Measurements from ENCODE around the gene PM20D2. TPM values are rescaled to one million over a fixed set of nuclear protein-coding genes. Genes with fewer than 3 reads are reported as not detected.

PM20D2 gene
- total and polyA plus RNA-seq, 2 of the 8 experiments (the other 6 are each of a cell fraction or from before 2014, with no cell fraction given), result 2.7 to 7.6 TPM

DNA sequence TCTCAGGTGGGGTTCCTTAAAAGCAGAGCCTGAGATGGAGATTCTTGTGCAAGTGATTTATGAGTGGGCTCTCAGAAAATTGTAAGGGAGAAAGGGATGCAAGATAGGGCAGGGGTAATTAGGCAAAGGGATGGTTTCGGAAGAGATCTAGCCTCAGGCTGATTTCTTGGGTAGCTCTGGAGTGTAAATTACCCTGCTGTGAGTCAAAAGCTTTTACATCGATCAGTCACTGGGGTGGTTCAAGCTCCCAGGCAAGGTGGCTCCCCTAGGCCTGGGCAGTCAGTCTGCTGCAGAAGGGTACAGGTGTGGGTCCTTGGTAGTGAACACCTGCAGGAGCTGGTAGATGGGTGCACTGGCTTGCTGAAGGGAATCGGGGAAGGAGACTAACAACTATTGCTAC lies 11.1 kb upstream of the PM20D2 start:
- Histone ChIP-seq H3K9ac (replicated peaks in 1 of 4; ENCODE audit: extremely low read depth in 1 of 4, low read depth in 3 of 4, low read length in 3 of 4) (no peak overlapping the region), H2AFZ (ENCODE audit: low read length) (no peak overlapping the region), H3K4me2 (ENCODE audit: insufficient read depth in 1 of 2, low read depth in 2 of 2, low read length in 2 of 2) (no peak overlapping the region), H3K9me3 (ENCODE audit: insufficient read depth in 2 of 2, low read depth in 1 of 2, low read length in 1 of 2) (no peaks in the 10 kb centered on the region), H3K27ac (ENCODE audit: low read depth, low read length) (no peak overlapping the region), H3K36me3 (ENCODE audit: control insufficient read depth in 2 of 4, insufficient read depth in 4 of 4, low read length in 3 of 4) (no peaks in the 10 kb centered on the region), H3K14ac (ENCODE audit: insufficient read length) (no peak overlapping the region), H3K4ac (replicated peaks; ENCODE audit: insufficient read length, low read depth, low read length) (no peak overlapping the region), H3K79me1 (ENCODE audit: low read depth, low read length) (no peaks in the 10 kb centered on the region), H4K91ac (replicated peaks; ENCODE audit: insufficient read length, low read length) (no peak overlapping the region), H2AK5ac (ENCODE audit: low read depth, low read length) (no peak overlapping the region), H4K8ac (ENCODE audit: extremely low read depth, insufficient read depth, low read length) (no peak overlapping the region), H3K56ac (replicated peaks; ENCODE audit: insufficient read length, low read depth, low read length) (no peak overlapping the region), H3K18ac (ENCODE audit: extremely low read depth, low read length) (no peak overlapping the region), H3K23me2 (ENCODE audit: low read depth, low read length) (no peaks in the 10 kb centered on the region), H2BK120ac (replicated peaks; ENCODE audit: low read depth, low read length) (no peak overlapping the region), H4K20me1 (replicated peaks in 1 of 2; ENCODE audit: control insufficient read depth in 1 of 2, insufficient read depth in 2 of 2, low read length in 2 of 2) (no peaks in the 10 kb centered on the region), H3K4me3 (ENCODE audit: extremely low read depth in 1 of 4, insufficient read depth in 2 of 4, low read depth in 3 of 4, low read length in 4 of 4) (no peak overlapping the region), H2BK12ac (ENCODE audit: low read depth, low read length) (no peak overlapping the region), H4K5ac (ENCODE audit: insufficient read length, low read depth, low read length) (no peak overlapping the region), H2BK5ac (ENCODE audit: low read depth, low read length) (no peak overlapping the region), H3K79me2 (ENCODE audit: control insufficient read depth in 1 of 2, insufficient read depth in 2 of 2, low read length in 2 of 2) (no peaks in the 10 kb centered on the region), H2BK20ac (ENCODE audit: low read length) (no peak overlapping the region), H3K27me3 (replicated peaks in 1 of 4; ENCODE audit: control insufficient read depth in 3 of 4, extremely low read depth in 1 of 4, insufficient read depth in 3 of 4, low read length in 3 of 4) (peaks cover 3 to 27% (median 15%) of the 10 kb centered on the region in 4 experiments; a peak in 6 of 7 replicates), H3K23ac (ENCODE audit: insufficient read length) (no peak overlapping the region), H2BK15ac (ENCODE audit: low read length) (no peak overlapping the region), H3K4me1 (replicated peaks in 1 of 4; ENCODE audit: control insufficient read depth in 3 of 4, insufficient read depth in 4 of 4, low read length in 3 of 4) (peaks cover 0 to 3% (median 0%) of the 10 kb centered on the region in 4 experiments; a peak in 1 of 7 replicates)
- DNase-seq (ENCODE audit: low read depth in 1 of 2, low spot score in 2 of 2), result no peak
- 88% methylated on average over 3 of the region's 3 CpGs; no CpG with 5 or more reads in 1 of the 2 experiments for WGBS, 2 experiments (ENCODE audit: extremely low coverage in 1 of 2, insufficient coverage in 1 of 2, insufficient read length in 1 of 2, insufficient replicate concordance in 2 of 2, low coverage in 1 of 2, low lambda C conversion rate in 2 of 2, missing lambda C conversion rate in 1 of 2)
- TF ChIP-seq SRF (IDR thresholded peaks at IDR 0.05; ENCODE audit: low read depth, low read length), result no peak
- no peak for TF ChIP-seq TCF12 (IDR thresholded peaks at IDR 0.05; ENCODE audit: low read depth, low read length)
- no peak for TF ChIP-seq RNF2 (IDR thresholded peaks at IDR 0.05; ENCODE audit: borderline replicate concordance, low read depth, low read length, missing control alignments, poor library complexity, severe bottlenecking)
- TF ChIP-seq, protein P1, sequence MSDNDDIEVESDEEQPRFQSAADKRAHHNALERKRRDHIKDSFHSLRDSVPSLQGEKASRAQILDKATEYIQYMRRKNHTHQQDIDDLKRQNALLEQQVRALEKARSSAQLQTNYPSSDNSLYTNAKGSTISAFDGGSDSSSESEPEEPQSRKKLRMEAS (IDR thresholded peaks at IDR 0.05), result no peak
- no peak for TF ChIP-seq KDM1A (IDR thresholded peaks at IDR 0.05; ENCODE audit: borderline replicate concordance, low read length)
- no peak for TF ChIP-seq RFX5 (IDR thresholded peaks at IDR 0.05; ENCODE audit: borderline replicate concordance, low read depth, low read length)
- no peak for TF ChIP-seq GTF2F1 (IDR thresholded peaks at IDR 0.05; ENCODE audit: borderline replicate concordance, low read depth, low read length)
- TF ChIP-seq CBX5 (IDR thresholded peaks at IDR 0.05; ENCODE audit: low read depth, low read length), result no peak
- TF ChIP-seq SIX5 (IDR thresholded peaks at IDR 0.05; ENCODE audit: low read depth, low read length), result no peak
- no peak for TF ChIP-seq YY1 (IDR thresholded peaks at IDR 0.05; ENCODE audit: low read depth, low read length)
- no peak for TF ChIP-seq BACH1 (IDR thresholded peaks at IDR 0.05; ENCODE audit: low read length)
- no peak for TF ChIP-seq TBP (IDR thresholded peaks at IDR 0.05; ENCODE audit: low read depth, low read length)
- TF ChIP-seq NRF1 (IDR thresholded peaks at IDR 0.05; ENCODE audit: low read depth, low read length), result no peak
- TF ChIP-seq SP2 (IDR thresholded peaks at IDR 0.05; ENCODE audit: low read length), result no peak
- FAIRE-seq, result no peak
- POLR2A ChIA-PET (ENCODE audit: partially characterized antibody), result no interaction called here
- CTCF ChIA-PET (ENCODE audit: partially characterized antibody), result interaction anchor here (0.6 to 2.3 kb wide), 5 partner anchors 12 to 233 kb away, joined by 3 to 12 read pairs (median 4); no protein-coding TSS in a partner anchor

Measured in H1 (cell line).